Measurements from ENCODE around the gene DCAF15.
A peak's percentile ranks its signal among the peaks of the same experiment; 100 is the strongest.

DNA sequence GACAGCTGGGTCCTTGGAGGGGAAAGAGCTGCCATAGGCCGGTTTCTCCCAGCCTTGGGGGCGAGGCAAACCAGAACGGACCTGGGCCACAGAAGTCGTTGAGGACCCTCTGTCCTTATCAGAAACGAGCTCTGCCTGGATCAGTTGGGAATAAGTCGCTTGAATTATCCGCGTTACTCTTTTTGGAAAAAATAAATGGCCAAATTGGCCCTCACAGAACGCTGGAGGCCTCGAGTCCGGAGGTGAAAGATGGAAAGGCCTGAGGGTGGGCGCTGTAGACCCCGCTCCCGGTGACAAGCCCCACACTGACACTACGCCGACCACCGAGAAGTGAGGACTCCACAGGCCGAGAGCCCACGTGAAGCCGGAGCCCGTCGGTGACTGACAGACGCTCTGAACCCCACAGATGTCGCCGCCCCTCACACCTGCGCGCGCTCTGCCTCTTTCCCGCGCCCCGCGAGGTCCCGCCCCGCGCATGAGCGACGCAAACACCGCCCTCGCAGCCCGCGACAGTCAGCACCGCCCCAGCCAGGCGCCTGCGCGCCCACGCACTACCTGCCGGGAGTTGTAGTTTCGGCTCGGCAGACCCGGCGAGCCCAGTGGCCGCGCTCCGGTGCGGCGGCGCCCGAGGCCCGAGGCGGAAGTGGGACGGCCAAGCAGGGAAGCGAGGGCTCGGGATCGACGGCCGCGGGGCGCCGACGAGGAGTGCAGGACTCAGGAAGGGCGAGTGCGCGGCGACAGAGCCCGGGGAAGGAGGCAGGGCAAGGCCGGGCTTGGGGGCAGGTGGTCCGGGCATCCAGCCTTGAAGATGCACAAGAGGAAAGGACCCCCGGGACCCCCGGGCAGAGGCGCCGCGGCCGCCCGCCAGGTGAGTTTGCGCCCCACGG is 46.4 kb upstream of the DCAF15 start, which contains the start of the genes BRME1 and CC2D1A:
- peak; percentile 68; the same call in 1 of the 2 replicates for TF ChIP-seq POLR2A (IDR thresholded peaks at IDR 0.05; ENCODE audit: low read depth, low read length)
- TF ChIP-seq POLR2AphosphoS5 (IDR thresholded peaks at IDR 0.05; ENCODE audit: low read depth, low read length), result no peak
